ENCODE measurements around the gene MTRF1L. TPM values are rescaled to one million over a fixed set of nuclear protein-coding genes. Genes with fewer than 3 reads are reported as not detected.
"Not testable (repeated sequence)": the region's sequence is repeated elsewhere in the genome, so short reads cannot be mapped to it uniquely, and the experiment has no call there.

MTRF1L gene
- total RNA-seq, 2 donors from 2014 or later, result 23.6 to 30.8 TPM

- Mint-ChIP-seq H3K4me1 (ENCODE audit: low read depth in 2 of 2) (peaks cover 10 to 24% of the 10 kb centered on the region in 2 donors), H3K9me3 (no peaks in the 10 kb centered on the region), H3K36me3 (peaks cover 19% of the 10 kb centered on the region), H3K27me3 (no peaks in the 10 kb centered on the region), H3K27ac (peak overlapping the region; percentile 27 to 75), H3K4me3 (no peak overlapping the region)
- ATAC-seq (no peak), DNase-seq (ENCODE audit: low spot score) (no peak)
Observed at GRCh38 chr6:152993431-152993830, 9.1 kb downstream of the MTRF1L start.

GRCh38 chr6:152986978-152987377, 15.5 kb downstream of the MTRF1L start:
- ATAC-seq (no peak), DNase-seq (ENCODE audit: low spot score) (no peak)
- H3K9me3 Mint-ChIP-seq, result no peaks in the 10 kb centered on the region
- no peaks in the 10 kb centered on the region for H3K27me3 Mint-ChIP-seq
- peaks cover 13% of the 10 kb centered on the region for H3K36me3 Mint-ChIP-seq
- H3K4me1 Mint-ChIP-seq (ENCODE audit: low read depth in 2 of 2), result peaks cover 16 to 24% of the 10 kb centered on the region in 2 donors
- H3K27ac Mint-ChIP-seq, result peak overlapping the region; percentile 6 to 16
- H3K4me3 Mint-ChIP-seq, result no peak overlapping the region

- H3K27ac Mint-ChIP-seq, result peak overlapping the region; percentile 92 to 96
- ATAC-seq; H3K9me3 Mint-ChIP-seq; H3K27me3 Mint-ChIP-seq; DNase-seq (ENCODE audit: low spot score): not testable (repeated sequence)
- H3K36me3 Mint-ChIP-seq, result peaks cover 20% of the 10 kb centered on the region
- H3K4me1 Mint-ChIP-seq (ENCODE audit: low read depth in 2 of 2), result peaks cover 23 to 34% of the 10 kb centered on the region in 2 donors
- H3K4me3 Mint-ChIP-seq, result peak overlapping the region; percentile 91
Observed at GRCh38 chr6:152985300-152985699, 17.2 kb downstream of the MTRF1L start.

GRCh38 chr6:152984513-152984872, 18.0 kb downstream of the MTRF1L start:
- H3K27me3 Mint-ChIP-seq, result no peaks in the 10 kb centered on the region
- peak overlapping the region; percentile 92 to 96 for H3K27ac Mint-ChIP-seq
- H3K4me1 Mint-ChIP-seq (ENCODE audit: low read depth in 2 of 2), result peaks cover 27 to 38% of the 10 kb centered on the region in 2 donors
- no peaks in the 10 kb centered on the region for H3K9me3 Mint-ChIP-seq
- peaks cover 21% of the 10 kb centered on the region for H3K36me3 Mint-ChIP-seq
- H3K4me3 Mint-ChIP-seq, result peak overlapping the region; percentile 91
- no peak for DNase-seq (ENCODE audit: low spot score)
- no peak for ATAC-seq

GRCh38 chr6:152983637-152984512, 18.6 kb downstream of the MTRF1L start:
- H3K4me1 Mint-ChIP-seq (ENCODE audit: low read depth in 2 of 2), result peaks cover 27 to 43% of the 10 kb centered on the region in 2 donors
- H3K36me3 Mint-ChIP-seq, result peaks cover 21% of the 10 kb centered on the region
- DNase-seq (ENCODE audit: low spot score) (peak; percentile 97), ATAC-seq (peak in 1 of 2 donors; percentile 34)
- no peaks in the 10 kb centered on the region for H3K27me3 Mint-ChIP-seq
- H3K27ac Mint-ChIP-seq, result peak overlapping the region; percentile 92 to 96
- no peaks in the 10 kb centered on the region for H3K9me3 Mint-ChIP-seq
- peak overlapping the region; percentile 91 for H3K4me3 Mint-ChIP-seq

- H3K4me1 Mint-ChIP-seq (ENCODE audit: low read depth in 2 of 2), result peaks cover 30 to 43% of the 10 kb centered on the region in 2 donors
- peak within 1 kb of the TSS; percentile 92 to 96 for H3K27ac Mint-ChIP-seq
- ATAC-seq (peak; percentile 96 to 97), DNase-seq (ENCODE audit: low spot score) (peak; percentile 99)
- no peaks in the 10 kb centered on the region for H3K9me3 Mint-ChIP-seq
- no peaks in the 10 kb centered on the region for H3K27me3 Mint-ChIP-seq
- H3K36me3 Mint-ChIP-seq, result peaks cover 21% of the 10 kb centered on the region
- peak within 1 kb of the TSS; percentile 91 for H3K4me3 Mint-ChIP-seq
Observed at GRCh38 chr6:152982904-152983636, 19.4 kb downstream of the MTRF1L start, which contains the start of gene FBXO5. Gene FBXO5, minus strand, starts transcription at chr6:152983041. Its CDS starts 82 bp downstream, at chr6:152982959.

- Mint-ChIP-seq H3K9me3 (no peaks in the 10 kb centered on the region), H3K36me3 (peaks cover 19% of the 10 kb centered on the region), H3K4me3 (peak overlapping the region; percentile 91), H3K4me1 (ENCODE audit: low read depth in 2 of 2) (peaks cover 29 to 41% of the 10 kb centered on the region in 2 donors), H3K27ac (peak overlapping the region in 1 of 2 donors; percentile 92), H3K27me3 (no peaks in the 10 kb centered on the region)
- DNase-seq (ENCODE audit: low spot score), result no peak
- peak in 1 of 2 donors; percentile 0 for ATAC-seq
Observed at GRCh38 chr6:152981989-152982903, 20.3 kb downstream of the MTRF1L start.

GRCh38 chr6:152981219-152981618, 21.3 kb downstream of the MTRF1L start:
- ATAC-seq (no peak), DNase-seq (ENCODE audit: low spot score) (no peak)
- H3K27ac Mint-ChIP-seq, result peak overlapping the region; percentile 0 to 4
- H3K9me3 Mint-ChIP-seq, result no peaks in the 10 kb centered on the region
- H3K4me3 Mint-ChIP-seq, result peak overlapping the region; percentile 70
- H3K27me3 Mint-ChIP-seq, result no peaks in the 10 kb centered on the region
- H3K4me1 Mint-ChIP-seq (ENCODE audit: low read depth in 2 of 2), result peaks cover 30 to 43% of the 10 kb centered on the region in 2 donors
- H3K36me3 Mint-ChIP-seq, result peaks cover 21% of the 10 kb centered on the region

- Mint-ChIP-seq H3K27ac (peak overlapping the region in 1 of 2 donors; percentile 0), H3K4me1 (ENCODE audit: low read depth in 2 of 2) (peaks cover 30 to 46% of the 10 kb centered on the region in 2 donors)
Observed at GRCh38 chr6:152980656-152981055, 21.9 kb downstream of the MTRF1L start.

GRCh38 chr6:152979116-152979515, 23.4 kb downstream of the MTRF1L start:
- Mint-ChIP-seq H3K27ac (no peak overlapping the region), H3K9me3 (no peaks in the 10 kb centered on the region), H3K27me3 (no peaks in the 10 kb centered on the region), H3K36me3 (peaks cover 31% of the 10 kb centered on the region), H3K4me1 (ENCODE audit: low read depth in 2 of 2) (peaks cover 28 to 43% of the 10 kb centered on the region in 2 donors), H3K4me3 (no peak overlapping the region)
- ATAC-seq (no peak), DNase-seq (ENCODE audit: low spot score) (no peak)

More at GRCh38 chr6:152980656-152981055, 21.9 kb downstream of the MTRF1L start:
- Mint-ChIP-seq H3K9me3 (no peaks in the 10 kb centered on the region), H3K4me3 (peak overlapping the region; percentile 70), H3K27me3 (no peaks in the 10 kb centered on the region), H3K36me3 (peaks cover 21% of the 10 kb centered on the region)
- ATAC-seq (no peak), DNase-seq (ENCODE audit: low spot score) (no peak)

- H3K4me1 Mint-ChIP-seq (ENCODE audit: low read depth in 2 of 2), result peaks cover 33 to 39% of the 10 kb centered on the region in 2 donors
- H3K9me3 Mint-ChIP-seq, result no peaks in the 10 kb centered on the region
- H3K4me3 Mint-ChIP-seq, result no peak overlapping the region
- ATAC-seq, result no peak
- H3K27ac Mint-ChIP-seq, result no peak overlapping the region
- DNase-seq (ENCODE audit: low spot score), result no peak
- peaks cover 40% of the 10 kb centered on the region for H3K36me3 Mint-ChIP-seq
- no peaks in the 10 kb centered on the region for H3K27me3 Mint-ChIP-seq
Observed at GRCh38 chr6:152978058-152978457, 24.5 kb downstream of the MTRF1L start.

GRCh38 chr6:152977556-152977955, 25.0 kb downstream of the MTRF1L start:
- H3K4me1 Mint-ChIP-seq (ENCODE audit: low read depth in 2 of 2), result peaks cover 33 to 39% of the 10 kb centered on the region in 2 donors
- no peak overlapping the region for H3K4me3 Mint-ChIP-seq
- H3K9me3 Mint-ChIP-seq, result no peaks in the 10 kb centered on the region
- ATAC-seq (no peak), DNase-seq (ENCODE audit: low spot score) (no peak)
- H3K27ac Mint-ChIP-seq, result no peak overlapping the region
- H3K36me3 Mint-ChIP-seq, result peaks cover 41% of the 10 kb centered on the region
- H3K27me3 Mint-ChIP-seq, result no peaks in the 10 kb centered on the region

GRCh38 chr6:152976749-152977148, 25.8 kb downstream of the MTRF1L start:
- ATAC-seq, result no peak
- Mint-ChIP-seq H3K36me3 (peaks cover 42% of the 10 kb centered on the region), H3K4me1 (ENCODE audit: low read depth in 2 of 2) (peaks cover 33 to 39% of the 10 kb centered on the region in 2 donors), H3K27ac (peak overlapping the region; percentile 12 to 27), H3K4me3 (peak overlapping the region; percentile 32), H3K9me3 (no peaks in the 10 kb centered on the region), H3K27me3 (no peaks in the 10 kb centered on the region)
- DNase-seq (ENCODE audit: low spot score), result no peak
